Activated T-helper 17 cell treated with anti-CD3 and anti-CD28 coated beads, Interleukin-2, amount 50 U/mL, for 72 hours (primary cell): ENCODE data around the gene ZNF254. TPM values are rescaled to one million over a fixed set of nuclear protein-coding genes. Genes with fewer than 3 reads are reported as not detected.
"Not testable (repeated sequence)": the region's sequence is repeated elsewhere in the genome, so short reads cannot be mapped to it uniquely, and the experiment has no call there.

Experiments
- ATAC-seq: fragments of 150-1000 bp; cut with Tn5 transposase; replicated peaks from 2 replicates; pipeline ENCODE4 v1.10.0; 2021; ENCODE audit warnings: mild to moderate bottlenecking, moderate library complexity
- H3K27ac Mint-ChIP-seq: one replicate; pipeline ENCODE4 v1.8.0; 2022; ENCODE audit warnings: mixed read lengths
- H3K27me3 Mint-ChIP-seq: one replicate; pipeline ENCODE4 v1.8.0; 2022; ENCODE audit warnings: mixed read lengths
- H3K36me3 Mint-ChIP-seq: one replicate; pipeline ENCODE4 v1.8.0; 2022; ENCODE audit warnings: low read depth, mild to moderate bottlenecking, mixed read lengths
- H3K4me1 Mint-ChIP-seq: one replicate; pipeline ENCODE4 v1.8.0; 2022; ENCODE audit warnings: mixed read lengths
- H3K4me3 Mint-ChIP-seq: one replicate; pipeline ENCODE4 v1.8.0; 2022; ENCODE audit warnings: mild to moderate bottlenecking, mixed read lengths
- H3K9me3 Mint-ChIP-seq: one replicate; pipeline ENCODE4 v1.8.0; 2022; ENCODE audit warnings: mixed read lengths
- total RNA-seq, 2 donors: library from RNA; stranded (reverse); gene quantifications; one replicate each; pipeline ENCODE4 v1.2.3, GENCODE V29; 2022

The ZNF254 gene
- 10 to 100 TPM in 1 of 2 donors, 1 to 10 TPM in 1; 9.6 to 10.2 TPM for total RNA-seq

- H3K9me3 Mint-ChIP-seq, result no peaks in the 10 kb centered on the region
- ATAC-seq, result peak; percentile 100
- peak within 1 kb of the TSS; percentile 96 for H3K27ac Mint-ChIP-seq
- peaks cover 15% of the 10 kb centered on the region for H3K36me3 Mint-ChIP-seq
- H3K4me3 Mint-ChIP-seq, result peak within 1 kb of the TSS; percentile 93
- peaks cover 4% of the 10 kb centered on the region for H3K4me1 Mint-ChIP-seq
- H3K27me3 Mint-ChIP-seq, result no peaks in the 10 kb centered on the region
These were observed at the start of gene ZNF254 for GRCh38 chr19:24086974-24087595. TSS of gene ZNF254 (plus strand) at chr19:24087187. CDS start at chr19:24087308, 121 bp downstream.

GRCh38 chr19:24040621-24041020 lies 46.4 kb upstream of the ZNF254 start:
- peak overlapping the region; percentile 43 for H3K27ac Mint-ChIP-seq
- peaks cover 70% of the 10 kb centered on the region for H3K36me3 Mint-ChIP-seq
- ATAC-seq, result no peak
- H3K9me3 Mint-ChIP-seq, result no peaks in the 10 kb centered on the region
- no peaks in the 10 kb centered on the region for H3K27me3 Mint-ChIP-seq
- H3K4me1 Mint-ChIP-seq, result peaks cover 24% of the 10 kb centered on the region
- no peak overlapping the region for H3K4me3 Mint-ChIP-seq

DNA sequence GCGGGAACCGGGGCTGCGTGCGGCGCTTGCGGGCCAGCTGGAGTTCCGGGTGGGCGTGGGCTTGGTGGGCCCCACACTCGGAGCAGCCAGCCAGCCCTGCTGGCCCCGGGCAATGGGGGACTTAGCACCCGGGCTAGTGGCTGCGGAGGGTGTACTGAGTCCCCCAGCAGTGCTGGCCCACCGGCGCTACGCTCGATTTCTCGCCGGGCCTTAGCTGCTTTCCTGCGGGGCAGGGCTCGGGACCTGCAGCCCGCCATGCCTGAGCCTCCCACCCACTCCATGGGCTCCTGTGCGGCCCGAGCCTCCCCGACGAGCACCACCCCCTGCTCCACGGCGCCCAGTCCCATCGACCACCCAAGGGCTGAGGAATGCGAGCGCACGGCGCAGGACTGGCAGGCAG lies 45.7 kb upstream of the ZNF254 start:
- H3K4me3 Mint-ChIP-seq, ATAC-seq, H3K27ac Mint-ChIP-seq, H3K27me3 Mint-ChIP-seq, H3K9me3 Mint-ChIP-seq: not testable (repeated sequence)
- Mint-ChIP-seq H3K36me3 (peaks cover 67% of the 10 kb centered on the region), H3K4me1 (peaks cover 17% of the 10 kb centered on the region)

GRCh38 chr19:24046550-24046949 lies 40.4 kb upstream of the ZNF254 start:
- no peak overlapping the region for H3K27ac Mint-ChIP-seq
- ATAC-seq, result no peak
- no peak overlapping the region for H3K4me3 Mint-ChIP-seq
- peaks cover 85% of the 10 kb centered on the region for H3K36me3 Mint-ChIP-seq
- H3K27me3 Mint-ChIP-seq, result no peaks in the 10 kb centered on the region
- H3K4me1 Mint-ChIP-seq, result peaks cover 7% of the 10 kb centered on the region
- H3K9me3 Mint-ChIP-seq, result no peaks in the 10 kb centered on the region

DNA sequence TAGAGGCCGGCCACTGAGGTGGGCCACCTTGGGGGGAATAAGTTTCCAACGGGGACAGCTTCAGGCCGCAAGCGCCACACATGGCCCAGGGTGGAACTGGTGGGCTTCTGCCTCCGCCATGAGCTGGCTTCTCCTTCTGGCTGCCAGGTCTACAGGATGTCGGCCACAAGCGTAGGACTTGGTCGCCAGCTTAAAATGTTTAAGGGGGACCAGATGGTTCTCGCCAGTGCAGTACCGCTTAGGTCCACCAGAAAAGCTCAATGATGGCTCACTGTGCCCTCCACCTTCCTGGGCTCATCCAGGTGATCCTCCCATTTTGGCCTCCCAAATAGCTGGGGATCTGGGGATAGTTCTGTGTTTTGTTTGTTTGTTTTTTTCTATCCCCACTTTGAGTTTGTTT lies 38.7 kb upstream of the ZNF254 start:
- no peak for ATAC-seq
- Mint-ChIP-seq H3K27ac (no peak overlapping the region), H3K9me3 (no peaks in the 10 kb centered on the region), H3K27me3 (no peaks in the 10 kb centered on the region), H3K36me3 (peaks cover 89% of the 10 kb centered on the region), H3K4me3 (no peak overlapping the region), H3K4me1 (no peaks in the 10 kb centered on the region)

DNA sequence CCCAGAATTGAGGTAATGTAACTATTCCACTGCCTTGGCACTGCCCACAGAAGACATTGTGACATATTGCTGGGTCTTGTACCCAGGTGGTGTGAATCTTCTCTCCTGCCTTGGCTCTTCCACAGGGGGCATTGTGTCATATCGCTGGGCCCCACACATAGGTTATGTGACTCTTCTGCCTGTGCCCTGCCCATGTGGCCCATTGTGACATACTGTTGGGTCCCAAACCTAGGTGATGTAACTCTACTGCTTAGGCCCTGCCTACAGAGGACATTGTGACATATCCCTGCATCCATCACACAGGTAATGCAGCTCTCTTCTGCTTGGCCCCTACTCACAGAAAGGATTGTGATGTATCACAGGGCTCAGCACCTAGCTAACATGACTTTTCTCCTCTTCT lies 37.5 kb upstream of the ZNF254 start:
- H3K4me1 Mint-ChIP-seq, result peaks cover 9% of the 10 kb centered on the region
- no peak for ATAC-seq
- H3K27me3 Mint-ChIP-seq, result no peaks in the 10 kb centered on the region
- H3K36me3 Mint-ChIP-seq, result peaks cover 92% of the 10 kb centered on the region
- H3K4me3 Mint-ChIP-seq, result no peak overlapping the region
- H3K27ac Mint-ChIP-seq, result no peak overlapping the region
- no peaks in the 10 kb centered on the region for H3K9me3 Mint-ChIP-seq

DNA sequence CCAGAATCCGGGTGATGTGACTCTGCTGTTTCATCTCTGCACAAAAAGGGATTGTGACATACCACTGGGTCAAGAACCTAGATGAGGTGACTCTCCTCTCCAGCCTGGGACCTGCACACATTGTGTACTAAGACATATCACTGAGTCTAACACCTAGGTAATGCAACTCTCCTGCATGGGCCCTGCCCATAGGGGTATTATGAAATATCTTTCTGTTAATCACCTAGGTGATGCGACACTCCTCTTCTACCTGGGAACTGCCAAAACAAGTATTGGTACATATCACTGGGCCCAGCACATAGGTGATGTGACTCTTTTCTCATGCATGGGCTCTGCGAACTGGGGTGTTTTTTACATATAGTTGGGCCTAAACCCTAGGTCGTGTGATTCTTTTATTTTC lies 35.5 kb upstream of the ZNF254 start:
- Mint-ChIP-seq H3K4me1 (peaks cover 18% of the 10 kb centered on the region), H3K27ac (no peak overlapping the region), H3K27me3 (no peaks in the 10 kb centered on the region), H3K36me3 (peaks cover 90% of the 10 kb centered on the region), H3K9me3 (no peaks in the 10 kb centered on the region), H3K4me3 (no peak overlapping the region)
- no peak for ATAC-seq

GRCh38 chr19:24052811-24053210 lies 34.2 kb upstream of the ZNF254 start:
- peaks cover 18% of the 10 kb centered on the region for H3K4me1 Mint-ChIP-seq
- no peaks in the 10 kb centered on the region for H3K9me3 Mint-ChIP-seq
- H3K4me3 Mint-ChIP-seq, result no peak overlapping the region
- no peaks in the 10 kb centered on the region for H3K27me3 Mint-ChIP-seq
- no peak for ATAC-seq
- peaks cover 90% of the 10 kb centered on the region for H3K36me3 Mint-ChIP-seq
- peak overlapping the region; percentile 1 for H3K27ac Mint-ChIP-seq

DNA sequence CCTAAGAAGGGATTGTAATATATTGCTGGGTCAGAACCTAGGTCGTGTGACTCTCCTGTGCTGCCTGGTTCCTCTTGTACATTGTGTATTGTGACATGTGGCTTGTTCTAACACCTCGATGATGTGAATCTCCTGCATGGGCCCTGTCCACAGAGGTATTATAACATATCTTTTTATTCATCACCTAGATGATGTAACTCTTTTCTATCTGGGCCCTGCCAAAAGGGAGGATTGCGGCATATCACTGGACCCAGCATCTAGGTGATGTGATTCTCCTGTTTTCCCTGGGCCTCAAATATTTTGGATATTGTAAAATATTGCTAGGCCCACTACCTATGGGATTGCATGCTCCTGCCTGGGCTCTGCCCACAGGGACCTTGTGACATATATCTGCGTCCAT lies 33.4 kb upstream of the ZNF254 start:
- Mint-ChIP-seq H3K9me3 (no peaks in the 10 kb centered on the region), H3K36me3 (peaks cover 90% of the 10 kb centered on the region), H3K27me3 (no peaks in the 10 kb centered on the region), H3K4me3 (peak overlapping the region; percentile 41), H3K27ac (peak overlapping the region; percentile 92), H3K4me1 (peaks cover 18% of the 10 kb centered on the region)
- ATAC-seq, result no peak

DNA sequence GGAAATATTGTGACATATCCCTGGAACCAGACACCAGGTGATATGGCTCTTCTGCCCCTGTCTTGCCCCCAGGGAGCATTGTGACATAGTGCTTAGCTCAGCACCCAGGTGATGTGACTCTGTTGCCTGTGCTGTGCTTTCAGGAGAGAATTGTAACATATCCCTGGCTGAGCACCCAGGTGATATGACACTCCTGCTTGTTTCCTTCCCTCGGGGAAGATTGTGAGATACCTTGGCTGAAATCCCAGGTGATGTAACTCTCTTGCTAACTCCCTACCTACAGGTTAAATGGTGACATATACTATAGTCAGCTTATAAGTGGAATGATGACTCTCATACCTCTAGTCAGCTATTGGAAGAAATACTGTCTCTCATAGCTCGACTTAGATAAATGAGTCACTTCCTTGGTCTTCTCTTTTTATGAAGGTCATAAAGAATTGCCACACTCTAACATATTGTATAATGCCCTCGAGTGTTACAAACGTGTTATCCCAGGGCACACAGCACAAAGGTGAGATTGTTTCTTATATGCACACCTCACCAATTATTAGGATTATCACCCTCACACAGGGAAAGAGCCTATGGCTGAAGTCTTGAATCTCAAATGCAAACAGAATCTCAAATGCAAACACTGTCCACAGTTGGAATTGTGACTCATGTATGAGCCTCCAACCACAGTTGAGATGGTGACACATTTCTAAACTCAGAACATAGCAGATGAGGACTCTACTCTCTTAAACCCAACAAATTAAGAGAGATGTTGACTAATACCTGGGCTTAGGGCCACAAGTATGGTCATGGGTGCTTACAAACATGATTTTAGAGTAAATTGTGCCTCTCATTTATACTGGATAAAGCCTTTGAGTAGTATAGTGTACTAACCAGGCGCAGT lies 32.7 kb upstream of the ZNF254 start:
- Mint-ChIP-seq H3K4me3 (peak overlapping the region; percentile 41), H3K27ac (peak overlapping the region; percentile 92), H3K36me3 (peaks cover 90% of the 10 kb centered on the region), H3K4me1 (peaks cover 18% of the 10 kb centered on the region), H3K27me3 (no peaks in the 10 kb centered on the region), H3K9me3 (no peaks in the 10 kb centered on the region)
- peak; percentile 90 for ATAC-seq

DNA sequence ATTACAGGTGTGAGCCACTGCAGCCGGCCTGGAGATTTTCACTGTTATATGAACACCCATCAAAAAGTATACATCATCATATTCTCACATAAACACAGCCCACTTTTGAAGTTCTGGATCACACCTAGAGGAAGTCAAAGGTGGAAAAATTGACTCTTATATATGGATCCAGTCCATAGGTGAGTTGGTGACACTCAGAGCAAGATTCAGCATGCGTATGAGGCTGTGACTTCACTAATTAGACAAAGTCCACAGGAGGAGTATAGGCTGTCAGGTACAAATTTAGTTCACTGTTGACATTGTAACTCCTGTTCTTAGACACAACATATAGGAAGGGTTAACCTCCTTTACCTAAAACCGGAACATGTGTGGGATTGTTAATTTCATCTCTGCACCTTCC lies 31.4 kb upstream of the ZNF254 start:
- Mint-ChIP-seq H3K4me3 (peak overlapping the region; percentile 28), H3K27me3 (no peaks in the 10 kb centered on the region), H3K27ac (peak overlapping the region; percentile 77), H3K36me3 (peaks cover 88% of the 10 kb centered on the region), H3K9me3 (no peaks in the 10 kb centered on the region), H3K4me1 (peaks cover 18% of the 10 kb centered on the region)
- no peak for ATAC-seq

GRCh38 chr19:24057144-24057543 lies 29.8 kb upstream of the ZNF254 start:
- Mint-ChIP-seq H3K36me3 (peaks cover 79% of the 10 kb centered on the region), H3K27me3 (no peaks in the 10 kb centered on the region), H3K9me3 (no peaks in the 10 kb centered on the region), H3K4me3 (no peak overlapping the region), H3K4me1 (peaks cover 18% of the 10 kb centered on the region), H3K27ac (peak overlapping the region; percentile 77)
- ATAC-seq, result no peak

DNA sequence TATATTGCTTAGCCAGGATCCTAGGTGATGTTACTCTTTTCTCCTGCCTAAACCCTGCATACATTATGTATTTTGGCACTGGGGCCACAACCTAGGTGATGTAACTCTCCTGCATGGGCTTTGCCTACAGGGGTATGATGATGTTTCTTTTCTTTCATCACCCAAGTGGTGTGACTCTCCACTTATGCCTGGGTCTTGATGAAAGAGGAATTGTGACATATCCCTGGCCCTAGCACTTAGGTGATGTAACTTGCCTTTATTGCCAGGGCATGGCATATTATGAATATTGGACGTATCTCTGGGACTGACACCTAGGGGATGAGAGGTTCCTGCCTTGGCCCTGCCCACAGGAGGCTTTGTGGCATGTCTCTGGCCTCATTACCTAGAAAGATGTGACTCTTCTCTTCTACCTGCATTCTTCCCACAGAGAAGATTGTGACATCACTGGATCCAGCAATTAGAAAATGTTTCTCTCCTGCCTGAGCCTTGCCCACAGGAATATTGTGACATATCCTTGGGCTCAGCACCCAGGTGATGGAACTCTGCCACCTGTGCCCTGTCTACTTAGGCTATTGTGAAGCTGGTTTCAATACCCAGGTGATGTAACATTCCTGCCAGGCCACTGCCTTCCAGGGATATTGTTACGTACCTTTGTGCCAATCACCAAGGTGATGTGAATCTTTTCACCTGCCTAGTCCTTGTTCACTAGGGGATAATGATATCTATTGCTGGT lies 27.3 kb upstream of the ZNF254 start:
- Mint-ChIP-seq H3K36me3 (peaks cover 58% of the 10 kb centered on the region), H3K9me3 (no peaks in the 10 kb centered on the region), H3K27me3 (no peaks in the 10 kb centered on the region), H3K4me3 (no peak overlapping the region), H3K4me1 (peaks cover 10% of the 10 kb centered on the region), H3K27ac (peak overlapping the region; percentile 40)
- ATAC-seq, result no peak

DNA sequence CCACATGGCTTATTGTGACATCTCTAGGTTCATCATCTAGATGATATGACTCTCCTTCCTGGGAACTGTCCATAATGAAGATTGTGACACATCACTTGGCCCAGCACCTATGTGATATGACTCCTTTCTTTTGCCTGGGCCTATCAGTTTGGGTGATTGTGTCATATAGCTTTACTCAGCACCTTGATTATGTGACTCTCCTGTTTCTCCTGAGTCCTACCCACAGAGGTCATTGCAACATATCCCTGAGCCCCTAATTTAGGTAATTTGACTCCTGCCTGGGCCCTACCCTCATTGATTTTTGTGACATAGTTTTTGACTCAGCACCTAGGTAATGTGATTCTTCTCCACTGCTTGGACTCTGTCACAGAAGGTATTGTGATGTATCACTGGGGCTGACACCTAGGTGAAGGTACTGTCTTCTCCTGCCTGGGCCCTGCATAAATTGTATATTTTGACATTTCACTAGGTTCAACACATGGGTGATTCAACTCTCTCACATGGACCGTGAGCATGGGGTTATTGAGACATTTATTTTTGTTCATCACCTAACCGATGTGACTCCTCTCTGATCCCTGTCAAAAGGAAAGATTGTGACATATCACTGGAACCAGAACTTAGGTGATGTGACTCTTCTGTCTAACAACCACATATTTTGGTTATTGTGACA lies 26.2 kb upstream of the ZNF254 start:
- peak; percentile 58 for ATAC-seq
- Mint-ChIP-seq H3K27me3 (no peaks in the 10 kb centered on the region), H3K4me3 (no peak overlapping the region), H3K9me3 (no peaks in the 10 kb centered on the region), H3K4me1 (peaks cover 11% of the 10 kb centered on the region), H3K27ac (peak overlapping the region; percentile 28), H3K36me3 (peaks cover 58% of the 10 kb centered on the region)
